Esophagus muscularis mucosa (tissue), 4 donors: ENCODE measurements around the gene TXNDC5. TPM values are rescaled to one million over a fixed set of nuclear protein-coding genes. Genes with fewer than 3 reads are reported as not detected.

ENCODE experiments used
- DNase-seq: peaks from one replicate; pipeline ENCODE4 v3.0.0-alpha.2; 2017; ENCODE audit errors: extremely low spot score
- H3K27ac ChIP-seq, 4 donors: fragments of 200-600 bp; sonication (generic); replicated peaks in 1 of 4; 1 replicate in 3 of 4; 2 replicates in 1 of 4; pipeline ENCODE4 v1.5.1; 2016 to 2019; ENCODE audit warnings: mild to moderate bottlenecking in 1 of 4
- H3K27me3 ChIP-seq, 4 donors: fragments of 200-600 bp; sonication (generic); one replicate each; pipeline versions ENCODE4 v1.5.1 to v1.6.0; 2016 to 2019
- H3K36me3 ChIP-seq, 4 donors: fragments of 200-600 bp; sonication (generic); one replicate each; pipeline ENCODE4 v1.5.1; 2016 to 2019
- H3K4me1 ChIP-seq, 4 donors: fragments of 200-600 bp; sonication (generic); one replicate each; pipeline ENCODE4 v1.5.1; 2016 to 2019
- H3K4me3 ChIP-seq, 4 donors: fragments of 200-600 bp; sonication (generic); 1 replicate in 2 of 4; 2 replicates in 2 of 4; pipeline ENCODE4 v1.5.1; 2016 to 2019; ENCODE audit warnings: mild to moderate bottlenecking in 4 of 4, moderate library complexity in 1 of 4
- H3K9me3 ChIP-seq, 4 donors: fragments of 200-600 bp; sonication (generic); 1 replicate in 3 of 4; 2 replicates in 1 of 4; pipeline ENCODE4 v1.5.1; 2016 to 2019
- CTCF ChIP-seq, 3 experiments: fragments of 200-600 bp in 2 of 3; fragments of 450-650 bp in 1 of 3; sonication (generic) in 2 of 3; IDR thresholded peaks; one replicate each; pipeline ENCODE4 v1.5.1; 2017 to 2019; ENCODE audit warnings: antibody characterized with exemption in 3 of 3, mild to moderate bottlenecking in 2 of 3, moderate library complexity in 1 of 3
- EP300 ChIP-seq: sonication (generic); formaldehyde crosslinking; IDR thresholded peaks from one replicate; pipeline ENCODE4 v1.6.1; 2017; ENCODE audit warnings: antibody characterized with exemption
- POLR2A ChIP-seq: fragments of 450-650 bp; IDR thresholded peaks from one replicate; pipeline ENCODE4 v1.6.1; 2017; ENCODE audit warnings: antibody characterized with exemption, moderate library complexity, mild to moderate bottlenecking, low read depth
- POLR2AphosphoS5 ChIP-seq, 2 donors: sonication (generic); formaldehyde crosslinking; IDR thresholded peaks; one replicate each; pipeline ENCODE4 v1.6.1; 2017; ENCODE audit warnings: antibody characterized with exemption in 2 of 2
- WGBS: methylation state at CpG from one replicate; pipeline ENCODE4 v1.1.5; 2018; 5-methylcytosine and 5-hydroxymethylcytosine counted together
- intact Hi-C: fragments of 100-400 bp; cut with DNase I; formaldehyde crosslinking; loops from one replicate; pipeline ENCODE4 v1.15.1; 2023
- total RNA-seq, 4 donors: library from RNA; depleted of rRNA; stranded (reverse); fragments of >200 nt; gene quantifications; one replicate each; pipeline versions ENCODE4 v1.1.0 to v1.2.1, GENCODE V29; 2016

TXNDC5 gene
- total RNA-seq, 4 donors from 2014 or later: 61.5 to 116 (median 99.0) TPM

GRCh38 chr6:7904654-7905319 lies 5.8 kb downstream of the TXNDC5 start:
- Histone ChIP-seq H3K4me3 (no peak overlapping the region), H3K27me3 (no peaks in the 10 kb centered on the region), H3K4me1 (peaks cover 24 to 34% (median 25%) of the 10 kb centered on the region in 4 donors), H3K9me3 (no peaks in the 10 kb centered on the region), H3K36me3 (peaks cover 8 to 49% (median 48%) of the 10 kb centered on the region in 4 donors), H3K27ac (no peak overlapping the region)
- no peak for DNase-seq
- no peak for TF ChIP-seq POLR2A
- intact Hi-C loops: no loop called here
- WGBS: 87% methylated on average over 5 of the region's 5 CpGs

- Histone ChIP-seq H3K36me3 (peaks cover 19 to 60% (median 59%) of the 10 kb centered on the region in 4 donors), H3K27ac (no peak overlapping the region), H3K4me3 (no peak overlapping the region), H3K9me3 (no peaks in the 10 kb centered on the region), H3K27me3 (no peaks in the 10 kb centered on the region), H3K4me1 (peaks cover 14 to 24% (median 14%) of the 10 kb centered on the region in 4 donors)
- TF ChIP-seq POLR2AphosphoS5 (IDR thresholded peaks at IDR 0.05) (no peak), EP300 (no peak), CTCF (IDR thresholded peaks at IDR 0.05) (no peak), POLR2A (no peak)
- no peak for DNase-seq
- 88% methylated on average over 3 of the region's 3 CpGs for WGBS
- intact Hi-C loops: no loop called here
Observed at GRCh38 chr6:7903673-7904072, 6.9 kb downstream of the TXNDC5 start.

- WGBS: 100% methylated on average over 1 of the region's 1 CpG
- peaks cover 8 to 24% (median 9%) of the 10 kb centered on the region in 4 donors for H3K4me1 ChIP-seq
Observed at GRCh38 chr6:7902867-7903266, 7.7 kb downstream of the TXNDC5 start.

GRCh38 chr6:7902221-7902620 lies 8.4 kb downstream of the TXNDC5 start:
- 91% methylated on average over 8 of the region's 8 CpGs for WGBS
- peaks cover 24 to 74% (median 73%) of the 10 kb centered on the region in 4 donors for H3K36me3 ChIP-seq
- no peak for DNase-seq
- intact Hi-C loops: no loop called here
- H3K4me3 ChIP-seq: no peak overlapping the region
- no peaks in the 10 kb centered on the region for H3K27me3 ChIP-seq
- TF ChIP-seq POLR2AphosphoS5 (IDR thresholded peaks at IDR 0.05) (no peak), POLR2A (no peak), CTCF (IDR thresholded peaks at IDR 0.05) (no peak), EP300 (no peak)
- no peak overlapping the region for H3K27ac ChIP-seq
- H3K9me3 ChIP-seq: no peaks in the 10 kb centered on the region
- H3K4me1 ChIP-seq: peaks cover 3 to 18% (median 9%) of the 10 kb centered on the region in 4 donors

More at GRCh38 chr6:7902867-7903266, 7.7 kb downstream of the TXNDC5 start:
- TF ChIP-seq EP300 (no peak), POLR2AphosphoS5 (IDR thresholded peaks at IDR 0.05) (no peak), POLR2A (no peak), CTCF (IDR thresholded peaks at IDR 0.05) (no peak)
- no peak for DNase-seq
- Histone ChIP-seq H3K4me3 (no peak overlapping the region), H3K9me3 (no peaks in the 10 kb centered on the region), H3K36me3 (peaks cover 24 to 68% (median 67%) of the 10 kb centered on the region in 4 donors), H3K27ac (no peak overlapping the region), H3K27me3 (no peaks in the 10 kb centered on the region)
- intact Hi-C loops: no loop called here

GRCh38 chr6:7901780-7902179 lies 8.8 kb downstream of the TXNDC5 start:
- H3K36me3 ChIP-seq: peaks cover 24 to 78% (median 75%) of the 10 kb centered on the region in 4 donors
- no peak for DNase-seq
- whole genome bisulfite sequencing: 77% methylated on average over 4 of the region's 4 CpGs
- intact Hi-C loops: no loop called here
- H3K4me1 ChIP-seq: peaks cover 3 to 15% (median 9%) of the 10 kb centered on the region in 4 donors
- no peak overlapping the region for H3K4me3 ChIP-seq
- H3K27me3 ChIP-seq: no peaks in the 10 kb centered on the region
- H3K27ac ChIP-seq: no peak overlapping the region
- no peaks in the 10 kb centered on the region for H3K9me3 ChIP-seq
- TF ChIP-seq EP300: no peak
- no peak for TF ChIP-seq POLR2AphosphoS5 (IDR thresholded peaks at IDR 0.05)
- no peak for TF ChIP-seq CTCF (IDR thresholded peaks at IDR 0.05)
